CD4-positive, alpha-beta T cell treated with Interferon alpha-2 for 1 hour (primary cell): ENCODE results near the gene GDPD3.

Experiments
- DNase-seq, 2 donors: peaks; one replicate each; pipeline ENCODE4 v3.0.0-alpha.2; 2020 to 2022

The GDPD3 gene

GRCh38 chr16:30094541-30095165, 18.7 kb downstream of the GDPD3 start:
- DNase-seq, result no peak

GRCh38 chr16:30092373-30093010, 20.8 kb downstream of the GDPD3 start:
- DNase-seq, result peak; percentile 80 to 86

GRCh38 chr16:30091474-30092372, 21.6 kb downstream of the GDPD3 start, which contains the start of gene TBX6:
Gene TBX6, minus strand, starts transcription at chr16:30091924. Its CDS starts 731 bp downstream, at chr16:30091193.
- peak; percentile 90 to 94 for DNase-seq

- DNase-seq, result no peak
These were observed 22.6 kb downstream of the GDPD3 start for GRCh38 chr16:30090610-30091331.

- DNase-seq, result no peak
These were observed 24.3 kb downstream of the GDPD3 start for GRCh38 chr16:30088832-30089624.

GRCh38 chr16:30088237-30088831, 25.0 kb downstream of the GDPD3 start:
- DNase-seq, result no peak

GRCh38 chr16:30087181-30087898, 26.0 kb downstream of the GDPD3 start:
- peak in 1 of 2 donors; percentile 55 for DNase-seq

GRCh38 chr16:30086291-30087140, 26.8 kb downstream of the GDPD3 start:
- DNase-seq, result no peak

GRCh38 chr16:30085820-30086219, 27.5 kb downstream of the GDPD3 start:
- no peak for DNase-seq

GRCh38 chr16:30085247-30085646, 28.1 kb downstream of the GDPD3 start:
- no peak for DNase-seq

GRCh38 chr16:30084816-30085159, 28.5 kb downstream of the GDPD3 start:
- no peak for DNase-seq

GRCh38 chr16:30084096-30084815, 29.1 kb downstream of the GDPD3 start:
- DNase-seq, result no peak

GRCh38 chr16:30083216-30084055, 29.9 kb downstream of the GDPD3 start:
- no peak for DNase-seq

- DNase-seq, result no peak
These were observed 30.7 kb downstream of the GDPD3 start for GRCh38 chr16:30082545-30083090.

GRCh38 chr16:30079480-30079879, 33.9 kb downstream of the GDPD3 start:
- no peak for DNase-seq

GRCh38 chr16:30078744-30079143, 34.6 kb downstream of the GDPD3 start:
- no peak for DNase-seq

GRCh38 chr16:30077656-30078055, 35.7 kb downstream of the GDPD3 start:
- no peak for DNase-seq

GRCh38 chr16:30076276-30076791, 37.0 kb downstream of the GDPD3 start:
- no peak for DNase-seq
